Vein endothelial cell (primary cell): ENCODE results near the gene TTBK2. TPM values are rescaled to one million over a fixed set of nuclear protein-coding genes. Genes with fewer than 3 reads are reported as not detected.

ENCODE experiments used
- small RNA-seq: library from RNA; depleted of rRNA; stranded (forward); fragments of <200 nt; gene quantifications from one replicate; pipeline ENCODE3, GENCODE V24; 2012
- total RNA-seq: library from RNA; depleted of rRNA; stranded (reverse); fragments of >200 nt; gene quantifications from 2 replicates; pipeline ENCODE4 v1.2.3, GENCODE V29; 2012

The TTBK2 gene
- 11.7 and 14.7 TPM in 2 replicates for total RNA-seq

GRCh38 chr15:42920519-42921341 lies at the start of gene TTBK2:
TTBK2 (minus strand) TSS chr15:42920778; CDS start chr15:42878617, 42,161 bp downstream.

GRCh38 chr15:42736793-42737528 lies 183.6 kb downstream of the TTBK2 start, which contains the start of gene CDAN1:
CDAN1 (minus strand) TSS chr15:42737128; CDS start chr15:42737102, 26 bp downstream.

Small RNA genes within 50 kb of the gene (small RNA-seq; reads per million reads assigned to genes)
- not detected for gene KRT8P50

Other genes with a start within 250 kb of the TTBK2 start
- gene CDAN1, start 183.7 kb downstream of the TTBK2 start, total RNA-seq = 8.5 and 8.7 TPM in 2 replicates
- gene UBR1, start 185.3 kb upstream of the TTBK2 start, total RNA-seq = 33.1 and 36.6 TPM in 2 replicates
- gene TMEM62, start 212.8 kb upstream of the TTBK2 start, total RNA-seq = 16.4 and 18.0 TPM in 2 replicates